ENCODE results near the gene LUC7L2.
"Not testable (repeated sequence)": the region's sequence is repeated elsewhere in the genome, so short reads cannot be mapped to it uniquely, and the experiment has no call there.

LUC7L2 gene

GRCh38 chr7:139452958-139453672 is 93.4 kb downstream of the LUC7L2 start:
- no peak for DNase-seq

DNA sequence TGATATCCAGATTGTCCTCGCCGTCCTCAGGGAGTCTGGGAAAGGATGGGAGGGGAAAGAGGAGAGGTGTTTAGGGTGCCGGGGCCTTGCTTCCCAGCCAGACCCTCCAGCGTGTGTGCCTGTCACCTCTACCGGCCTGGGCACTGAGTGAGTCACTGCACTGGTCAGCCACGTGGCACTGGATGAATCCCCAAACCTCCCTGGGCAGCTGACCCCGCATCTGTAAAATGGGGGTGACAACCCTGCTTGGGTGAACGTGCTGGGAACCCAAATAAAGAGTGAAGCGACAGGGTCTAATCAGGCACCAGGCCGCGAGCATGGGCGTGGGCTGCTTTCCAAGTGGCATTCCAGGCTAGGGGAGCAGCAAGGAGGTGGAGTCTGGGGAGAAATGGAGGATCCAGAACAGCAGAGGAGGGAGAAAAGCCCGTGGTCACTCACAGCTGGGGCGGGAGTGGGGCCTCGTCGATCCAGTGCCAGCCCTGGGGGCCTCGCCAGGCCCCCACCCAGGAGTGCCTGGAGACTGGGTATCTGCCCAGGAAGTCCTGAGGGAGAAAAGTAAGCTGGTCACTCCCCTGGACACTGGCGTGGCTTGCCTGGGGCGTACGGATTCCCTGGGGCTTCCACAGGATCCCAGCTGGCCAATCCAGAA is 94.1 kb downstream of the LUC7L2 start:
- no peak for DNase-seq

GRCh38 chr7:139455789-139456188 is 96.1 kb downstream of the LUC7L2 start:
- DNase-seq: no peak

- DNase-seq: no peak
These were observed 96.8 kb downstream of the LUC7L2 start for GRCh38 chr7:139456511-139456910.

GRCh38 chr7:139457153-139457946 is 97.7 kb downstream of the LUC7L2 start:
- DNase-seq: no peak

DNA sequence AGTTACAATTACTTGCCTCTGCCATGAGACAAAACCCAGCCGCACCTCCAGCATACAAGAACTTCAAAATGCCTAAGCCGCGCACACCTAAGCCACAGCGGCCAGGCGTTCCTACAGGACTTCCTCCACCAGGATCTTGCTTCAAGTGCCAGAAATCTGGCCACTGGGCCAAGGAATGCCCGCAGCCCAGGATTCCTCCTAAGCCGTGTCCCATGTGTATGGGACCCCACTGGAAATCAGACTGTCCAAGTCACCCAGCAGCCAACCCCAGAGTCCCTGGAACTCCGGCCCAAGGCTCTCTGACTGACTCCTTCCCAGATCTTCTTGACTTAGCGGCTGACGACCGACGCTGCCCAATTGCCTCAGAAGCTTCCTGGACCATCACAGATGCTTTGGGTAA is 103.7 kb downstream of the LUC7L2 start:
- not testable (repeated sequence) for DNase-seq

DNA sequence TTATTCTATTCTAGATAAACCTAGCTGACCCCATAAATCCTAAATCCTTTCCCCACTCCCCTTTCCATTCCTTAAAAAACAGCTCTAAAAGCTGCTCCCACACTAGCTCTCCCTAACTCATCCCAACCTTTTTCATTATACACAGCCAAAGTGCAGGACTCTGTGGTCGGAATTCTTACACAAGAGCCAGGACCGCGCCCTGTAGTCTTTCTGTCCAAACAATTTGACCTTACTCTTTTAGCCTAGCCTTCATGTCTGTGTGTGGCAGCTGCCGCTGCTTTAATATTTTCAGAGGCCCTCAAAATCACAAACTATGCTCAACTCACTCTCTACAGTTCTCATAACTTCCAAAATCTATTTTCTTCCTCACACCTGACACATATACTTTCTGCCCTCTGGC is 104.8 kb downstream of the LUC7L2 start:
- not testable (repeated sequence) for DNase-seq

- not testable (repeated sequence) for DNase-seq
These were observed 105.4 kb downstream of the LUC7L2 start for GRCh38 chr7:139465072-139465471.

DNA sequence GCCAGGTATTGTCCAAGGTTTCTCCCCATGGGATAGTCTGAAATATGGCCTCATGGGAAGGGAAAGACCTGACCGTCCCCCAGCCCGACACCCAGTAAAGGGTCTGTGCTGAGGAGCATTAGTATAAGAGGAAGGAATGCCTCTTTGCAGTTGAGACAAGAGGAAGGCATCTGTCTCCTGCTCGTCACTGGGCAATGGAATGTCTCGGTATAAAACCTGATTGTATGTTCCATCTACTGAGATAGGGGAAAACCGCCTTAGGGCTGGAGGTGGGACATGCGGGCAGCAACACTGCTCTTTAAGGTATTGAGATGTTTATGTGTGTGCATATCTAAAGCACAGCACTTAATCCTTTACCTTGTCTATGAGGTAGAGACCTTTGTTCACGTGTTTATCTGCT is 108.0 kb downstream of the LUC7L2 start:
- DNase-seq: not testable (repeated sequence)

GRCh38 chr7:139468281-139468680 is 108.6 kb downstream of the LUC7L2 start:
- DNase-seq: not testable (repeated sequence)

- no peak for DNase-seq
These were observed 112.2 kb downstream of the LUC7L2 start for GRCh38 chr7:139471740-139472353.
